Astrocyte of the spinal cord (primary cell): ENCODE data around the gene RELCH.

Experiments used
- DNase-seq: peaks from one replicate; pipeline ENCODE4 v3.0.0; 2011; ENCODE audit warnings: low read depth, low spot score
- H3K4me3 ChIP-seq: 2 replicates; pipeline ENCODE4 v1.5.1; 2011; ENCODE audit warnings: low read depth, mild to moderate bottlenecking, low read length, moderate library complexity
- CTCF ChIP-seq: IDR thresholded peaks from 2 replicates; pipeline ENCODE4 v1.5.1; 2012; ENCODE audit warnings: low read depth, mild to moderate bottlenecking, low read length, inconsistent platforms
- in situ Hi-C: cut with HindIII; loops from 2 replicates; pipeline ENCODE4 v1.10.0; 2017; ENCODE audit warnings: low sequenced_read_pairs

Gene RELCH

GRCh38 chr18:62294073-62294472 lies 107.0 kb downstream of the RELCH start:
- in situ Hi-C loops, result no loop called here
- DNase-seq, result no peak
- no peak for TF ChIP-seq CTCF
- H3K4me3 ChIP-seq, result no peak overlapping the region

DNA sequence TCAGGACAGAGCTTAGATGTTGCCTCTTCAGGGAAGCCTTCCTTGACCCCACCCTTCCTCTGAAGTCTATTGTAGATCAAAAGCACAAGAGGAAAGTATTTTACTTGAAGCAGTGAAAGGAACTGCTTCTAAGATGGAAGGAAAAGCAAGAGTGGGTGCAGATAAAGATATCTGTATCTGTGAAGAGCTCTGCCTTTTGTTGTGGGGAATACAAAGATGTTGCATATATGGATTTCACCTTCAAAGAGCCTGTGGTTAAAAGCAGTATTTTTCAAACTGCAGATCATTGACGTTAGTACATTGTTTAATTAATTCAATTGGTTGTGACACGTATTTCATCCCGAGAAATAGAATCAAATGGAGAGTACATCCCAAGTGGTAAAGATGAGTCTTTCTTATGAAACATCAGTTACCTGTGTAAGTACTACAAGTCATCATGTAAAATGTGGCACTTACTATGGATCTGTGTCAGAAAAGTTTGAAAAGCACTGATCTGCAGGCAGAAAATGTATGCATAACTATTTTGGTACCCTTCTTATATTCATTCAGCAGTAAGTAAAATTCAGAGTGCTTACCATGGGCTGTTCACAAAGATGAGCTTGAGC lies 113.4 kb downstream of the RELCH start:
- in situ Hi-C loops, result no loop called here
- no peak overlapping the region for H3K4me3 ChIP-seq
- DNase-seq, result no peak
- TF ChIP-seq CTCF, result no peak

GRCh38 chr18:62301322-62301721 lies 114.3 kb downstream of the RELCH start:
- no peak for TF ChIP-seq CTCF
- DNase-seq, result no peak
- H3K4me3 ChIP-seq, result no peak overlapping the region
- in situ Hi-C loops, result no loop called here

- no peak for TF ChIP-seq CTCF
- in situ Hi-C loops, result no loop called here
- DNase-seq, result no peak
- no peak overlapping the region for H3K4me3 ChIP-seq
These were observed 125.8 kb downstream of the RELCH start for GRCh38 chr18:62312851-62313250.

DNA sequence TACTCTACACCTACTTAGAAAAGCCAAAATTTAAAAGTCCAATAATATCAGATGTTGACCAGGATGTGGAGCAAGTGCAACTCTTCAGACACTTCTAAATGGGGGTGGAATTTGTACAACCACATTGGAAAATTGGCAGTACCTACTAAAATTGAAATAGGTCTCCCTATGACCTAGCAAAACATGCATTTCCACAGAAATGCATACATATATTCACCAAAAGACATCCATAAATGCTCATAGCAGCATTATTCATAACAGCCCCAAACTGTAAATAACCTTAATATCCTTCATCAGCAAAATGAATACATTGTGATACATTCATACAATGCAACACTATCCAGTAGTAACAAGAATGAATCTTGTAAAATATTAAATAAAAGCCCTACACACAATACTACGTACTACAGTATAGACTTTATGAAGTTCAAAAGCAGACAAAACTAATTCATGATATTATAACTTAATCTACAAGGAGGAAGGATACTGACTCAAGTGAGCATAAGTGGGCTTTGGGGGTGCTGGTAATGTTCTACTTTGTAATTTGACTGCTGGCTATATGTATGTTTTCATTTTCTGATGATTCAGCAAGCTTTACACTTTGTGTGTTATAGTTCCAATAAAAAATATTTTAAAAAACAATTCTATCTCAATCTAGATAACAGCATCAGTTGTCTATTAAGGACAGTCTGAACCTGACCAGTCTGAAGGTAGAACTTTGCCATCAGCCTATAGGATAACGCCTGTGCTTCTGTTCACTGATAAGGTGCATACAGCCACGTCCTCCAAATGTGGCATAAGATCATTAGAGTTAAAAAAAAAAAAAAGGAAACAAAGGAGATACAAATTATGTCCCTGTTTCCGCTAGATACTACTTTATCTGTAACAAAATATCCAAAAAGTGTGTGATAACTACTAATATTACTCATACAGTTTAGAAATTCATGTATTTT lies 131.4 kb downstream of the RELCH start:
- in situ Hi-C loops, result no loop called here
- no peak for DNase-seq
- no peak overlapping the region for H3K4me3 ChIP-seq
- TF ChIP-seq CTCF, result no peak

- no peak for TF ChIP-seq CTCF
- H3K4me3 ChIP-seq, result no peak overlapping the region
- in situ Hi-C loops, result no loop called here
- DNase-seq, result no peak
These were observed 134.1 kb downstream of the RELCH start for GRCh38 chr18:62321201-62321600.
